OCI-LY7 (cell line): Measurements from ENCODE around the gene UTS2R. TPM values are rescaled to one million over a fixed set of nuclear protein-coding genes. Genes with fewer than 3 reads are reported as not detected.

Source experiments
- BruUV-seq: library from RNA; stranded (reverse); fragments of 400-500 nt; replicated peaks from 2 replicates; lab custom pipeline; 2021; lab: Mats Ljungman, UMichigan
- CTCF ChIA-PET: fragments of 300-600 bp; sonication (Branson Sonifier 250); formaldehyde crosslinking; loops from one replicate; lab custom pipeline; 2022; ENCODE audit warnings: antibody characterized with exemption; ENCODE audit not compliant: unreplicated experiment; lab: Charles Lee
- POLR2A ChIA-PET: fragments of 300-600 bp; sonication (Branson Sonifier 250); formaldehyde crosslinking; loops from one replicate; lab custom pipeline; 2022; ENCODE audit warnings: antibody characterized with exemption; lab: Charles Lee
- DNase-seq: peaks from one replicate; pipeline ENCODE4 v3.0.0-alpha.2; 2015; ENCODE audit warnings: low spot score
- H2AFZ ChIP-seq: fragments of 200-600 bp; sonication (generic), shearing (Covaris generic); 2 replicates; pipeline ENCODE4 v1.6.1; 2014; ENCODE audit warnings: mild to moderate bottlenecking, antibody characterized with exemption, low read length, moderate library complexity
- H3K27ac ChIP-seq: fragments of 200-600 bp; sonication (generic); 2 replicates; pipeline ENCODE4 v1.5.1; 2014; ENCODE audit warnings: mixed run types, low read depth, mild to moderate bottlenecking, moderate library complexity, low read length, inconsistent platforms; ENCODE audit not compliant: poor library complexity, severe bottlenecking
- H3K36me3 ChIP-seq: fragments of 200-600 bp; sonication (generic); 2 replicates; pipeline ENCODE4 v1.6.1; 2014; ENCODE audit warnings: mild to moderate bottlenecking, antibody characterized with exemption, low read length, moderate library complexity, mixed read lengths; ENCODE audit not compliant: insufficient read depth
- H3K4me1 ChIP-seq: fragments of 200-600 bp; sonication (generic); 2 replicates; pipeline ENCODE4 v1.5.1; 2014; ENCODE audit warnings: mild to moderate bottlenecking, low read length; ENCODE audit not compliant: insufficient read depth, poor library complexity, severe bottlenecking
- H3K4me2 ChIP-seq: fragments of 200-600 bp; sonication (generic); 2 replicates; pipeline ENCODE4 v1.6.1; 2014; ENCODE audit warnings: mild to moderate bottlenecking, low read length
- H3K4me3 ChIP-seq: fragments of 200-600 bp; sonication (generic); 2 replicates; pipeline ENCODE4 v1.5.1; 2014; ENCODE audit warnings: mild to moderate bottlenecking, low read depth, low read length; ENCODE audit not compliant: poor library complexity, severe bottlenecking
- H3K79me2 ChIP-seq: fragments of 200-600 bp; sonication (generic); 2 replicates; pipeline ENCODE4 v1.6.1; 2016; ENCODE audit warnings: low read depth, mild to moderate bottlenecking, low read length, moderate library complexity, mixed read lengths; ENCODE audit not compliant: insufficient read depth
- H3K9me2 ChIP-seq: fragments of 200-600 bp; sonication (generic); 2 replicates; pipeline ENCODE4 v1.6.1; 2016; ENCODE audit warnings: mild to moderate bottlenecking, low read length, mixed read lengths; ENCODE audit not compliant: insufficient read depth
- H3K9me3 ChIP-seq: fragments of 200-600 bp; sonication (generic); 2 replicates; pipeline ENCODE4 v1.6.1; 2014; ENCODE audit warnings: mild to moderate bottlenecking, mixed run types, low read length, mixed read lengths
- H4K20me1 ChIP-seq: fragments of 200-600 bp; sonication (generic); 2 replicates; pipeline ENCODE4 v1.6.1; 2014; ENCODE audit warnings: mild to moderate bottlenecking, antibody characterized with exemption, low read length, moderate library complexity, mixed read lengths; ENCODE audit not compliant: insufficient read depth
- CTCF ChIP-seq: fragments of 200-600 bp; sonication (generic); conservative IDR thresholded peaks from 2 replicates; pipeline ENCODE4 v1.5.1; 2014; ENCODE audit warnings: mild to moderate bottlenecking, antibody characterized with exemption, low read length, moderate library complexity, mixed read lengths
- EZH2phosphoT487 ChIP-seq: fragments of 200-600 bp; sonication (generic); IDR thresholded peaks from 2 replicates; pipeline ENCODE4 v1.6.1; 2018; ENCODE audit warnings: low read depth, borderline replicate concordance, mild to moderate bottlenecking, mixed run types, antibody characterized with exemption, low read length, moderate library complexity, mixed read lengths
- intact Hi-C: fragments of 100-400 bp; cut with micrococcal nuclease; formaldehyde crosslinking; loops from one replicate; pipeline ENCODE4 v1.10.0; 2022; ENCODE audit not compliant: unreplicated experiment
- total RNA-seq, 2 experiments: library from RNA; depleted of rRNA in 1 of 2; stranded (reverse); fragments of >200 nt in 1 of 2; shearing (Covaris generic) in 1 of 2; gene quantifications; 2 replicates each; pipeline ENCODE4 v1.2.3, GENCODE V29; 2014 to 2022

Gene UTS2R
- total RNA-seq, 2 experiments from 2014 or later: 17.4 to 36.3 TPM

- Histone ChIP-seq H3K9me3 (no peaks in the 10 kb centered on the region), H3K4me3 (no peak overlapping the region), H3K36me3 (no peaks in the 10 kb centered on the region), H4K20me1 (no peaks in the 10 kb centered on the region), H2AFZ (no peak overlapping the region), H3K9me2 (no peaks in the 10 kb centered on the region), H3K4me1 (peaks cover 6% of the 10 kb centered on the region), H3K27ac (no peak overlapping the region), H3K79me2 (no peaks in the 10 kb centered on the region), H3K4me2 (no peak overlapping the region)
- POLR2A ChIA-PET: no interaction called here
- intact Hi-C loops: no loop called here
- no TSS peak for BruUV-seq
- CTCF ChIA-PET: no interaction called here
- DNase-seq: no peak
- TF ChIP-seq EZH2phosphoT487: no peak
- TF ChIP-seq CTCF: no peak
These were observed 44.3 kb upstream of the UTS2R start for GRCh38 chr17:82327289-82327688.

- intact Hi-C loops: no loop called here
- TF ChIP-seq CTCF: no peak
- TF ChIP-seq EZH2phosphoT487: no peak
- no TSS peak for BruUV-seq
- POLR2A ChIA-PET: no interaction called here
- no peaks in the 10 kb centered on the region for H3K9me3 ChIP-seq
- CTCF ChIA-PET: no interaction called here
- no peak overlapping the region for H3K4me2 ChIP-seq
- H4K20me1 ChIP-seq: no peaks in the 10 kb centered on the region
- H3K36me3 ChIP-seq: no peaks in the 10 kb centered on the region
- no peak overlapping the region for H2AFZ ChIP-seq
- DNase-seq: no peak
- H3K79me2 ChIP-seq: no peaks in the 10 kb centered on the region
- no peak overlapping the region for H3K27ac ChIP-seq
- no peaks in the 10 kb centered on the region for H3K9me2 ChIP-seq
- peaks cover 6% of the 10 kb centered on the region for H3K4me1 ChIP-seq
- H3K4me3 ChIP-seq: no peak overlapping the region
These were observed 43.8 kb upstream of the UTS2R start for GRCh38 chr17:82327757-82328140.

GRCh38 chr17:82328141-82328993 lies 43.2 kb upstream of the UTS2R start:
- ChIA-PET CTCF (no interaction called here), POLR2A (no interaction called here)
- no TSS peak for BruUV-seq
- TF ChIP-seq EZH2phosphoT487 (no peak), CTCF (no peak)
- Histone ChIP-seq H3K36me3 (no peaks in the 10 kb centered on the region), H3K9me3 (no peaks in the 10 kb centered on the region), H3K4me3 (no peak overlapping the region), H2AFZ (no peak overlapping the region), H3K4me2 (no peak overlapping the region), H3K9me2 (no peaks in the 10 kb centered on the region), H3K4me1 (peaks cover 6% of the 10 kb centered on the region), H4K20me1 (no peaks in the 10 kb centered on the region), H3K27ac (no peak overlapping the region), H3K79me2 (no peaks in the 10 kb centered on the region)
- no peak for DNase-seq
- intact Hi-C loops: no loop called here
